Liver (tissue), 3 donors: Measurements from ENCODE around the gene B4GALT6.

ENCODE experiments used
- CTCF ChIP-seq: fragments of 150-350 bp; IDR thresholded peaks from 2 replicates; pipeline ENCODE4 v1.5.1; 2017; ENCODE audit warnings: improper control_type of control experiment, low read depth, low read length; ENCODE audit not compliant: missing input control
- FOXA1 ChIP-seq: IDR thresholded peaks from 2 replicates; pipeline ENCODE4 v1.6.1; 2016; ENCODE audit warnings: antibody characterized with exemption
- GABPA ChIP-seq, 2 donors: IDR thresholded peaks in 1 of 2; conservative IDR thresholded peaks in 1 of 2; 2 replicates each; pipeline ENCODE4 v1.6.1; 2016; ENCODE audit warnings: antibody characterized with exemption in 2 of 2, mild to moderate bottlenecking in 1 of 2, moderate library complexity in 1 of 2
- HNF4A ChIP-seq, 2 donors: conservative IDR thresholded peaks; 2 replicates each; pipeline ENCODE4 v1.6.1; 2016; ENCODE audit warnings: antibody characterized with exemption in 2 of 2, mild to moderate bottlenecking in 2 of 2
- JUND ChIP-seq, 2 donors: IDR thresholded peaks; 2 replicates each; pipeline ENCODE4 v1.6.1; 2016; ENCODE audit warnings: antibody characterized with exemption in 2 of 2
- MAX ChIP-seq: IDR thresholded peaks from 2 replicates; pipeline ENCODE4 v1.6.1; 2016; ENCODE audit warnings: antibody characterized with exemption
- NR2F2 ChIP-seq: IDR thresholded peaks from 2 replicates; pipeline ENCODE4 v1.6.1; 2016; ENCODE audit warnings: antibody characterized with exemption
- RAD21 ChIP-seq, 2 donors: IDR thresholded peaks; 2 replicates each; pipeline ENCODE4 v1.6.1; 2016; ENCODE audit warnings: antibody characterized with exemption in 2 of 2, mild to moderate bottlenecking in 2 of 2
- REST ChIP-seq: IDR thresholded peaks from 2 replicates; pipeline ENCODE4 v1.6.1; 2016; ENCODE audit warnings: antibody characterized with exemption, mild to moderate bottlenecking
- RXRA ChIP-seq, 2 donors: IDR thresholded peaks; 2 replicates each; pipeline ENCODE4 v1.6.1; 2017 to 2018; ENCODE audit warnings: antibody characterized with exemption in 2 of 2, mild to moderate bottlenecking in 1 of 2
- SP1 ChIP-seq: IDR thresholded peaks from 2 replicates; pipeline ENCODE4 v1.6.1; 2018; ENCODE audit warnings: antibody characterized with exemption, mild to moderate bottlenecking
- TAF1 ChIP-seq: conservative IDR thresholded peaks from 2 replicates; pipeline ENCODE4 v1.6.1; 2016; ENCODE audit warnings: antibody characterized with exemption, mild to moderate bottlenecking
- YY1 ChIP-seq: IDR thresholded peaks from 2 replicates; pipeline ENCODE4 v1.6.1; 2016; ENCODE audit warnings: antibody characterized with exemption, mild to moderate bottlenecking
- ZBTB33 ChIP-seq: IDR thresholded peaks from 2 replicates; pipeline ENCODE4 v1.6.1; 2016; ENCODE audit warnings: antibody characterized with exemption
- donor health status: healthy.
- donor health status: healthy.

GRCh38 chr18:31610286-31611205 lies 73.8 kb downstream of the B4GALT6 start:
- TF ChIP-seq TAF1 (no peak), CTCF (peak; percentile 6), HNF4A (conservative IDR thresholded peaks at IDR 0.05) (no peak), FOXA1 (no peak), RAD21 (IDR thresholded peaks at IDR 0.05) (peak in 1 of 2 donors; percentile 54), REST (no peak), GABPA (IDR thresholded peaks at IDR 0.05 in 1 of 2, conservative IDR thresholded peaks at IDR 0.05 in 1 of 2) (no peak), RXRA (IDR thresholded peaks at IDR 0.05) (no peak), YY1 (no peak), SP1 (no peak), ZBTB33 (no peak), NR2F2 (no peak), JUND (IDR thresholded peaks at IDR 0.05) (no peak), MAX (no peak)
